Activated CD8-positive, alpha-beta T cell treated with anti-CD3 and anti-CD28 coated beads for 36 hours (primary cell): ENCODE results near the gene LSM3. TPM values are rescaled to one million over a fixed set of nuclear protein-coding genes. Genes with fewer than 3 reads are reported as not detected.

Experiments used
- ATAC-seq: fragments of 200-7000 bp; cut with Tn5 transposase; one replicate; pipeline ENCODE4 v1.10.0; 2021; ENCODE audit warnings: mild to moderate bottlenecking, moderate library complexity
- CTCF ChIA-PET: fragments of 350-600 bp; sonication (Branson Sonifier 250); formaldehyde crosslinking; loops from one replicate; lab custom pipeline; 2021; ENCODE audit warnings: antibody characterized with exemption; lab: Charles Lee
- POLR2A ChIA-PET: fragments of 350-600 bp; sonication (Branson Sonifier 250); formaldehyde crosslinking; loops from one replicate; lab custom pipeline; 2021; ENCODE audit warnings: antibody characterized with exemption; lab: Charles Lee
- DNase-seq: peaks from one replicate; pipeline ENCODE4 v3.0.0-alpha.2; 2020
- H3K27ac Mint-ChIP-seq: one replicate; pipeline ENCODE4 v1.8.0; 2021; ENCODE audit warnings: mild to moderate bottlenecking, mixed read lengths
- H3K27me3 Mint-ChIP-seq: one replicate; pipeline ENCODE4 v1.8.0; 2021; ENCODE audit warnings: mixed read lengths
- H3K36me3 Mint-ChIP-seq: one replicate; pipeline ENCODE4 v1.8.0; 2021; ENCODE audit warnings: low read depth, mixed read lengths
- H3K4me1 Mint-ChIP-seq: one replicate; pipeline ENCODE4 v1.8.0; 2021; ENCODE audit warnings: low read depth, mixed read lengths
- H3K4me3 Mint-ChIP-seq: one replicate; pipeline ENCODE4 v1.8.0; 2021; ENCODE audit warnings: mild to moderate bottlenecking, moderate library complexity, mixed read lengths
- H3K9me3 Mint-ChIP-seq: one replicate; pipeline ENCODE4 v1.8.0; 2021; ENCODE audit warnings: mixed read lengths
- CTCF ChIP-seq: fragments of 200-600 bp; IDR thresholded peaks from one replicate; pipeline ENCODE4 v1.8.0; 2022; ENCODE audit warnings: antibody characterized with exemption, mild to moderate bottlenecking
- intact Hi-C: fragments of 100-400 bp; cut with micrococcal nuclease; formaldehyde crosslinking; loops from one replicate; pipeline ENCODE4 v1.10.0; 2022
- total RNA-seq, 2 experiments: library from RNA; stranded (reverse); gene quantifications; one replicate each; pipeline ENCODE4 v1.2.3, GENCODE V29; 2021

The LSM3 gene
- total RNA-seq, 2 experiments from 2014 or later: 20.0 to 20.5 TPM

DNA sequence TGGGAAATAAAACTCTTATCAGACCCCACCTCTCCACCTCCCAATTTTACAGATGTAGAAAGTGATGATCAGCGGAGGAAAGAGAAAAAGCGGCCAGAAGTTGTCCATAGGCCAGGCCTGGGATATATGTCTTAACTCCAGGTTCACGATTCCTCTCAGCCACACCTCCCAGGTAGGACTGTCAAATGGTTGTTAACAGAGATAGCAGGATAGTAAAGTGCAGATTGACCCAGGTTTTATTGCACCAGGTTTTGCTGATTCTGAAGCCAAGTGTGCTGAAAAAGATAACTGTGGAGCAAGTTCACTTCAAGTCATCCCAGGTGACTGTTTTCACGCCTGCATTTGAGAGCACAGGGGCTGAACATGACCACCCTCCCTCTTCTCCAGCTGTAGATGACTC lies 36.1 kb downstream of the LSM3 start:
- no peaks in the 10 kb centered on the region for H3K27me3 Mint-ChIP-seq

GRCh38 chr3:14216257-14217048 lies 37.8 kb downstream of the LSM3 start:
- Mint-ChIP-seq H3K27me3 (peaks cover 2% of the 10 kb centered on the region), H3K36me3 (no peaks in the 10 kb centered on the region), H3K4me3 (peak overlapping the region; percentile 18), H3K9me3 (peaks cover 7% of the 10 kb centered on the region), H3K27ac (no peak overlapping the region), H3K4me1 (no peaks in the 10 kb centered on the region)
- DNase-seq: peak; percentile 29
- intact Hi-C loops: no loop called here
- ChIA-PET CTCF (interaction anchor here (0.6 to 10.0 kb wide), 5 partner anchors 12 to 970 kb away, joined by 3 to 76 read pairs (median 3); no protein-coding TSS in a partner anchor), POLR2A (no interaction called here)
- no peak for TF ChIP-seq CTCF
- ATAC-seq: peak; percentile 56

More for the DNA sequence above, 36.1 kb downstream of the LSM3 start:
- H3K4me3 Mint-ChIP-seq: no peak overlapping the region
- no peaks in the 10 kb centered on the region for H3K9me3 Mint-ChIP-seq
- ATAC-seq (no peak), DNase-seq (no peak)
- ChIA-PET POLR2A (no interaction called here), CTCF (interaction anchor here (0.8 to 10.0 kb wide), 2 partner anchors 11 to 16 kb away, joined by 3 to 76 read pairs; no protein-coding TSS in a partner anchor)
- no peak overlapping the region for H3K27ac Mint-ChIP-seq
- intact Hi-C loops: no loop called here
- no peak for TF ChIP-seq CTCF
- H3K4me1 Mint-ChIP-seq: no peaks in the 10 kb centered on the region
- H3K36me3 Mint-ChIP-seq: no peaks in the 10 kb centered on the region

DNA sequence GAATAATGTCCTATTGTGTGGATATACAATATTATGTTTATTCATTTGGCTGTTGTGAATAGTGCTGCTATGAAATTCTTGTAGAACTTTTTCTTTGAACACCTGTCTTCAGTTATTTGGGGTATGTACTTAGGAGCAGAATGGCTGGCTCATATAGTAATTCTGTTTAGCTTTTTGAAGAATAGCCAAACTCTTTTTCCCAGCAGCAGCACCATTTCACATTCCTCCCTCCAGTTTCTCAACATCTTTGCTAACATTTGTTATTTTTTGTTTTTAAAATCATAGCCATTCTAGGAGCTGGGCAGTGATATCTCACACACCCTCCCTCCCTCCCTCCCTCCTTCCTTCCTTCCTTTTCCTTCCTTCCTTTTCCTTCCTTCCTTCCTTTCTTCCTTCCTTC lies 39.7 kb downstream of the LSM3 start:
- DNase-seq (no peak), ATAC-seq (no peak)
- intact Hi-C loops: no loop called here
- Mint-ChIP-seq H3K27me3 (peaks cover 5% of the 10 kb centered on the region), H3K4me3 (no peak overlapping the region), H3K27ac (no peak overlapping the region), H3K9me3 (peaks cover 14% of the 10 kb centered on the region), H3K36me3 (peaks cover 3% of the 10 kb centered on the region), H3K4me1 (no peaks in the 10 kb centered on the region)
- ChIA-PET POLR2A (no interaction called here), CTCF (interaction anchor here (1.6 to 10.0 kb wide), 2 partner anchors 14 to 43 kb away, joined by 4 to 76 read pairs; no protein-coding TSS in a partner anchor)
- TF ChIP-seq CTCF: no peak

DNA sequence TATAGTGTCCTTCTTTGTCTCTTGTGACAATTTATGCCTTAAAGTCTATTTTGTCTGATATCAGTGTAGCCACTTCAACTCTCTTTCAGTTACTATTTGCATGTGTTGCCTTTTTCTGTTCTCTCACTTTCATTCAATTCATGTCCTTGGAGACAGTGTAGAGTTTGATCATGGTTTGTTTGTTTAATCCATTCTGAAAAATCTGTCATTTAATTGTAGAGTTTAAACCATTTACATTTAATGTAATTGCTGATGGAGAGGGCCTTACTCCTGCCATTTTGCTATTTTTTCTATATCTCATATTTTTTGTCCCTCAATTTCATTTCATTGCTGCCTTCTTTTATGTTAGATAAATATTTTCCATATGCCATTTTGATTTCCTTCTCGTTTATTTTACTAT lies 42.3 kb downstream of the LSM3 start:
- TF ChIP-seq CTCF: no peak
- Mint-ChIP-seq H3K27ac (no peak overlapping the region), H3K4me1 (no peaks in the 10 kb centered on the region), H3K9me3 (peaks cover 14% of the 10 kb centered on the region), H3K4me3 (no peak overlapping the region), H3K36me3 (peaks cover 3% of the 10 kb centered on the region), H3K27me3 (peaks cover 9% of the 10 kb centered on the region)
- DNase-seq (no peak), ATAC-seq (no peak)
- intact Hi-C loops: no loop called here
- ChIA-PET CTCF (interaction anchor here (10.0 kb wide), 1 partner anchor 17 kb away, joined by 76 read pairs; no protein-coding TSS in a partner anchor), POLR2A (no interaction called here)

- no peaks in the 10 kb centered on the region for H3K4me1 Mint-ChIP-seq
- peaks cover 11% of the 10 kb centered on the region for H3K27me3 Mint-ChIP-seq
- no peak for TF ChIP-seq CTCF
- no peak overlapping the region for H3K27ac Mint-ChIP-seq
- ChIA-PET CTCF (interaction anchor here (0.8 to 2.6 kb wide), 2 partner anchors 10 to 18 kb away, joined by 7 to 12 read pairs; no protein-coding TSS in a partner anchor), POLR2A (interaction anchor here (0.7 kb wide), 1 partner anchor 86 kb away, joined by 3 read pairs; no protein-coding TSS in a partner anchor)
- DNase-seq: no peak
- H3K36me3 Mint-ChIP-seq: peaks cover 3% of the 10 kb centered on the region
- intact Hi-C loops: no loop called here
- no peak overlapping the region for H3K4me3 Mint-ChIP-seq
- peaks cover 14% of the 10 kb centered on the region for H3K9me3 Mint-ChIP-seq
- no peak for ATAC-seq
These were observed 43.3 kb downstream of the LSM3 start for GRCh38 chr3:14221902-14222301.
